AG04450 (cell line): ENCODE measurements around the gene CLCN3. TPM values are rescaled to one million over a fixed set of nuclear protein-coding genes. Genes with fewer than 3 reads are reported as not detected.
"Not testable (repeated sequence)": the region's sequence is repeated elsewhere in the genome, so short reads cannot be mapped to it uniquely, and the experiment has no call there.

ENCODE experiments used
- CTCF ChIA-PET: fragments of 300-600, 350-600 bp; formaldehyde crosslinking; extraction: SDS; loops from one replicate; lab custom pipeline; 2022; ENCODE audit warnings: antibody characterized with exemption, inconsistent platforms; lab: Charles Lee
- POLR2A ChIA-PET: fragments of 350-600 bp; formaldehyde crosslinking; extraction: SDS; loops from one replicate; lab custom pipeline; 2021; ENCODE audit warnings: antibody characterized with exemption, inconsistent platforms; lab: Yijun Ruan, JAX
- DNase-seq: peaks from one replicate; pipeline ENCODE4 v3.0.0-alpha.2; 2011; ENCODE audit warnings: low read depth, low spot score
- H3K27ac ChIP-seq: one replicate; pipeline ENCODE4 v1.5.1; 2012; ENCODE audit warnings: low read depth, low read length, control low read depth
- H3K27me3 ChIP-seq: one replicate; pipeline ENCODE4 v1.6.0; 2012; ENCODE audit warnings: low read length; ENCODE audit not compliant: control insufficient read depth, insufficient read depth
- H3K4me3 ChIP-seq: 2 replicates; pipeline ENCODE4 v1.5.1; 2011; ENCODE audit warnings: mild to moderate bottlenecking, low read depth, low read length, control low read depth
- H3K9me3 ChIP-seq: 2 replicates; pipeline ENCODE4 v1.5.1; 2012; ENCODE audit warnings: low read length; ENCODE audit not compliant: control insufficient read depth, insufficient read depth
- CTCF ChIP-seq: IDR thresholded peaks from 2 replicates; pipeline ENCODE4 v1.5.1; 2011; ENCODE audit warnings: low read depth, low read length, control low read depth, inconsistent platforms
- polyA plus RNA-seq: library from polyadenylated mRNA; depleted of rRNA; stranded (reverse); fragments of >200 nt; gene quantifications from 2 replicates; pipeline ENCODE4 v1.2.3, GENCODE V29; 2011

Gene CLCN3
- polyA plus RNA-seq, 1 experiment, result 36.5 TPM

GRCh38 chr4:169620880-169621248 is 486 bp downstream of the CLCN3 start:
- DNase-seq, result no peak
- Histone ChIP-seq H3K4me3 (peak overlapping the region; percentile 92), H3K27ac (peak overlapping the region; percentile 76), H3K9me3 (no peaks in the 10 kb centered on the region), H3K27me3 (no peaks in the 10 kb centered on the region)
- ChIA-PET POLR2A (interaction anchor here (1.7 kb wide), 1 partner anchor 20 kb away, joined by 6 read pairs; no protein-coding TSS in a partner anchor), CTCF (interaction anchor here (1.1 to 1.2 kb wide), 3 partner anchors 8 to 172 kb away, joined by 3 to 4 read pairs (median 4); partner anchors contain the start of gene NEK1)
- no peak for TF ChIP-seq CTCF

GRCh38 chr4:169621731-169622492 is 1.5 kb downstream of the CLCN3 start:
- Histone ChIP-seq H3K9me3 (no peaks in the 10 kb centered on the region), H3K4me3 (peak overlapping the region; percentile 92), H3K27me3 (no peaks in the 10 kb centered on the region), H3K27ac (no peak overlapping the region)
- ChIA-PET POLR2A (interaction anchor here (0.9 to 1.7 kb wide), 2 partner anchors 19 to 38 kb away, joined by 3 to 6 read pairs; no protein-coding TSS in a partner anchor), CTCF (interaction anchor here (1.1 to 1.2 kb wide), 2 partner anchors 9 to 170 kb away, joined by 3 to 4 read pairs; partner anchors contain the start of gene NEK1)
- no peak for TF ChIP-seq CTCF
- peak; percentile 77 for DNase-seq

GRCh38 chr4:169622566-169622965 is 2.2 kb downstream of the CLCN3 start:
- ChIA-PET POLR2A (interaction anchor here (0.9 to 1.7 kb wide), 2 partner anchors 18 to 37 kb away, joined by 3 to 6 read pairs; no protein-coding TSS in a partner anchor), CTCF (no interaction called here)
- TF ChIP-seq CTCF, result no peak
- DNase-seq, result no peak
- Histone ChIP-seq H3K9me3 (no peaks in the 10 kb centered on the region), H3K4me3 (peak overlapping the region; percentile 92), H3K27me3 (no peaks in the 10 kb centered on the region), H3K27ac (no peak overlapping the region)

GRCh38 chr4:169624012-169624411 is 3.6 kb downstream of the CLCN3 start:
- CTCF ChIA-PET, H3K4me3 ChIP-seq, H3K27ac ChIP-seq, H3K9me3 ChIP-seq, POLR2A ChIA-PET, H3K27me3 ChIP-seq, DNase-seq: not testable (repeated sequence)

GRCh38 chr4:169625886-169626285 is 5.5 kb downstream of the CLCN3 start:
- Histone ChIP-seq H3K27me3 (no peaks in the 10 kb centered on the region), H3K27ac (no peak overlapping the region), H3K9me3 (no peaks in the 10 kb centered on the region), H3K4me3 (no peak overlapping the region)
- ChIA-PET POLR2A (no interaction called here), CTCF (interaction anchor here (1.7 kb wide), 1 partner anchor 13 kb away, joined by 10 read pairs; the partner anchor contains the start of gene NEK1)
- DNase-seq, result no peak
- TF ChIP-seq CTCF, result no peak
